ENCODE measurements around the gene FAM110C.
"Not testable (repeated sequence)": the region's sequence is repeated elsewhere in the genome, so short reads cannot be mapped to it uniquely, and the experiment has no call there.

Gene FAM110C

GRCh38 chr2:19505-19904 is 26.8 kb downstream of the FAM110C start:
- Histone ChIP-seq H4K8ac (ENCODE audit: low read depth, low read length) (no peak overlapping the region), H3K18ac (ENCODE audit: low read length) (no peak overlapping the region), H2AK5ac (ENCODE audit: low read depth, low read length) (no peak overlapping the region), H3K79me1 (ENCODE audit: low read depth, low read length) (no peaks in the 10 kb centered on the region), H3K36me3 (replicated peaks in 1 of 2; ENCODE audit: control insufficient read depth in 2 of 2, insufficient read depth in 2 of 2, low read length in 2 of 2) (no peaks in the 10 kb centered on the region), H2BK12ac (ENCODE audit: low read length) (no peak overlapping the region), H3K4me1 (ENCODE audit: control insufficient read depth in 2 of 2, insufficient read depth in 1 of 2, low read depth in 1 of 2, low read length in 2 of 2) (no peaks in the 10 kb centered on the region), H2BK15ac (ENCODE audit: low read length) (no peak overlapping the region), H3K9ac (ENCODE audit: low read depth, low read length, poor library complexity) (no peak overlapping the region), H3K14ac (ENCODE audit: low read length) (no peak overlapping the region), H3K4me2 (ENCODE audit: insufficient read depth, low read length, poor library complexity, severe bottlenecking) (no peak overlapping the region), H3K23ac (ENCODE audit: low read depth, low read length, poor library complexity) (no peak overlapping the region), H3K27ac (replicated peaks; ENCODE audit: low read length) (no peak overlapping the region), H4K91ac (ENCODE audit: low read depth, low read length, poor library complexity) (no peak overlapping the region), H3K9me3 (replicated peaks in 1 of 2; ENCODE audit: control insufficient read depth in 2 of 2, insufficient read depth in 1 of 2, low read depth in 1 of 2, low read length in 2 of 2) (no peaks in the 10 kb centered on the region), H3K4me3 (ENCODE audit: low read length in 2 of 2) (no peak overlapping the region), H2BK120ac (ENCODE audit: low read depth, low read length) (no peak overlapping the region), H3K27me3 (ENCODE audit: control insufficient read depth in 3 of 3, insufficient read depth in 3 of 3, low read depth in 1 of 3, low read length in 3 of 3) (no peaks in the 10 kb centered on the region), H2BK5ac (ENCODE audit: low read length) (no peak overlapping the region), H2AFZ (ENCODE audit: low read length) (peak overlapping the region; percentile 22), H3K4ac (ENCODE audit: low read length) (no peak overlapping the region)
- DNase-seq (ENCODE audit: low spot score) = no peak
- no CpG with 5 or more reads among the region's 5 CpGs for WGBS, 2 donors (ENCODE audit: extremely low coverage in 2 of 2, insufficient read length in 2 of 2, insufficient replicate concordance in 1 of 2)

GRCh38 chr2:18402-19271 is 27.7 kb downstream of the FAM110C start:
- DNase-seq (ENCODE audit: low spot score) = no peak
- Histone ChIP-seq H3K79me1 (ENCODE audit: low read depth, low read length) (no peaks in the 10 kb centered on the region), H4K91ac (ENCODE audit: low read depth, low read length, poor library complexity) (no peak overlapping the region), H3K23ac (ENCODE audit: low read depth, low read length, poor library complexity) (no peak overlapping the region), H3K4ac (ENCODE audit: low read length) (no peak overlapping the region), H3K4me3 (ENCODE audit: low read length in 2 of 2) (no peak overlapping the region), H3K27me3 (ENCODE audit: control insufficient read depth in 3 of 3, insufficient read depth in 3 of 3, low read depth in 1 of 3, low read length in 3 of 3) (no peaks in the 10 kb centered on the region), H3K9me3 (replicated peaks in 1 of 2; ENCODE audit: control insufficient read depth in 2 of 2, insufficient read depth in 1 of 2, low read depth in 1 of 2, low read length in 2 of 2) (no peaks in the 10 kb centered on the region), H2BK12ac (ENCODE audit: low read length) (no peak overlapping the region), H3K18ac (ENCODE audit: low read length) (no peak overlapping the region), H4K8ac (ENCODE audit: low read depth, low read length) (no peak overlapping the region), H2BK120ac (ENCODE audit: low read depth, low read length) (no peak overlapping the region), H2AFZ (ENCODE audit: low read length) (no peak overlapping the region), H3K36me3 (replicated peaks in 1 of 2; ENCODE audit: control insufficient read depth in 2 of 2, insufficient read depth in 2 of 2, low read length in 2 of 2) (no peaks in the 10 kb centered on the region), H3K4me2 (ENCODE audit: insufficient read depth, low read length, poor library complexity, severe bottlenecking) (no peak overlapping the region), H3K27ac (replicated peaks; ENCODE audit: low read length) (no peak overlapping the region), H2BK5ac (ENCODE audit: low read length) (no peak overlapping the region), H2AK5ac (ENCODE audit: low read depth, low read length) (no peak overlapping the region), H3K9ac (ENCODE audit: low read depth, low read length, poor library complexity) (no peak overlapping the region), H3K4me1 (ENCODE audit: control insufficient read depth in 2 of 2, insufficient read depth in 1 of 2, low read depth in 1 of 2, low read length in 2 of 2) (no peaks in the 10 kb centered on the region), H2BK15ac (ENCODE audit: low read length) (no peak overlapping the region), H3K14ac (ENCODE audit: low read length) (no peak overlapping the region)
- WGBS, 2 donors (ENCODE audit: extremely low coverage in 2 of 2, insufficient read length in 2 of 2, insufficient replicate concordance in 1 of 2) = no CpG with 5 or more reads among the region's 14 CpGs

DNA sequence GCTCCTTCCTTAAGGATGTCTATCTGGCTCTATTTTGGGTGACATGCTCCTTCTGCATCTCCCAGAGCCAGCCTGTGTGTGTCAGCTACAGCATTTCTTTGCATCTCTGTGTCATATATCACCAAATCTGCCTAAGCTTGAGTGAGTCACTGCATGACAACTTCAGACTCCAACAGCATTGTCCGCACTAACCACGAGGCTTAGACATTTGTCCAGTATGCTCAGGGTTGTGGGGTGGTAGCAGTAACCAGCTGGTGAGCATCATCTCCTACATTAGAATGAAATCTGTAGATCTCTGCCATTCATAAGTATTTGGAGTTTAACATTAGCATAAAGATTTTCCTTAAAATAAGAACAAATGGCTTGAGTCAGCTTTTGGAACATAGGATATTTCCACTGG is 30.4 kb downstream of the FAM110C start:
- H2BK120ac ChIP-seq (ENCODE audit: low read depth, low read length); DNase-seq (ENCODE audit: low spot score); H3K36me3 ChIP-seq (replicated peaks in 1 of 2; ENCODE audit: control insufficient read depth in 2 of 2, insufficient read depth in 2 of 2, low read length in 2 of 2); H3K79me1 ChIP-seq (ENCODE audit: low read depth, low read length); H3K4me3 ChIP-seq (ENCODE audit: low read length in 2 of 2); H2BK15ac ChIP-seq (ENCODE audit: low read length); H2BK5ac ChIP-seq (ENCODE audit: low read length); H2BK12ac ChIP-seq (ENCODE audit: low read length); H3K23ac ChIP-seq (ENCODE audit: low read depth, low read length, poor library complexity); H3K4me1 ChIP-seq (ENCODE audit: control insufficient read depth in 2 of 2, insufficient read depth in 1 of 2, low read depth in 1 of 2, low read length in 2 of 2); H3K4me2 ChIP-seq (ENCODE audit: insufficient read depth, low read length, poor library complexity, severe bottlenecking); H2AFZ ChIP-seq (ENCODE audit: low read length); H3K9ac ChIP-seq (ENCODE audit: low read depth, low read length, poor library complexity); H4K8ac ChIP-seq (ENCODE audit: low read depth, low read length); H3K4ac ChIP-seq (ENCODE audit: low read length); H3K18ac ChIP-seq (ENCODE audit: low read length); H3K27ac ChIP-seq (replicated peaks; ENCODE audit: low read length); H3K14ac ChIP-seq (ENCODE audit: low read length); H3K27me3 ChIP-seq (ENCODE audit: control insufficient read depth in 3 of 3, insufficient read depth in 3 of 3, low read depth in 1 of 3, low read length in 3 of 3); H2AK5ac ChIP-seq (ENCODE audit: low read depth, low read length); H3K9me3 ChIP-seq (replicated peaks in 1 of 2; ENCODE audit: control insufficient read depth in 2 of 2, insufficient read depth in 1 of 2, low read depth in 1 of 2, low read length in 2 of 2); H4K91ac ChIP-seq (ENCODE audit: low read depth, low read length, poor library complexity): not testable (repeated sequence)
- no CpG with 5 or more reads among the region's 2 CpGs for WGBS, 2 donors (ENCODE audit: extremely low coverage in 2 of 2, insufficient read length in 2 of 2, insufficient replicate concordance in 1 of 2)

- H3K4ac ChIP-seq (ENCODE audit: low read length) = no peak overlapping the region
- H3K9me3 ChIP-seq (replicated peaks in 1 of 2; ENCODE audit: control insufficient read depth in 2 of 2, insufficient read depth in 1 of 2, low read depth in 1 of 2, low read length in 2 of 2) = peaks cover 0 to 8% of the 10 kb centered on the region in 2 donors
- H3K4me3 ChIP-seq (ENCODE audit: low read length in 2 of 2) = peak overlapping the region; percentile 60 to 74
- no peak overlapping the region for H4K91ac ChIP-seq (ENCODE audit: low read depth, low read length, poor library complexity)
- peak overlapping the region; percentile 85 for H3K23ac ChIP-seq (ENCODE audit: low read depth, low read length, poor library complexity)
- no peak overlapping the region for H3K9ac ChIP-seq (ENCODE audit: low read depth, low read length, poor library complexity)
- DNase-seq (ENCODE audit: low spot score) = peak; percentile 80
- no peak overlapping the region for H3K27ac ChIP-seq (replicated peaks; ENCODE audit: low read length)
- H3K18ac ChIP-seq (ENCODE audit: low read length) = no peak overlapping the region
- no CpG with 5 or more reads among the region's 54 CpGs for WGBS, 2 donors (ENCODE audit: extremely low coverage in 2 of 2, insufficient read length in 2 of 2, insufficient replicate concordance in 1 of 2)
- H3K36me3 ChIP-seq (replicated peaks in 1 of 2; ENCODE audit: control insufficient read depth in 2 of 2, insufficient read depth in 2 of 2, low read length in 2 of 2) = no peaks in the 10 kb centered on the region
- no peaks in the 10 kb centered on the region for H3K79me1 ChIP-seq (ENCODE audit: low read depth, low read length)
- peak overlapping the region; percentile 95 for H2AFZ ChIP-seq (ENCODE audit: low read length)
- no peak overlapping the region for H2BK120ac ChIP-seq (ENCODE audit: low read depth, low read length)
- H2BK15ac ChIP-seq (ENCODE audit: low read length) = no peak overlapping the region
- H3K4me1 ChIP-seq (ENCODE audit: control insufficient read depth in 2 of 2, insufficient read depth in 1 of 2, low read depth in 1 of 2, low read length in 2 of 2) = no peaks in the 10 kb centered on the region
- H3K27me3 ChIP-seq (ENCODE audit: control insufficient read depth in 3 of 3, insufficient read depth in 3 of 3, low read depth in 1 of 3, low read length in 3 of 3) = no peaks in the 10 kb centered on the region
- H3K4me2 ChIP-seq (ENCODE audit: insufficient read depth, low read length, poor library complexity, severe bottlenecking) = no peak overlapping the region
- H3K14ac ChIP-seq (ENCODE audit: low read length) = no peak overlapping the region
- no peak overlapping the region for H4K8ac ChIP-seq (ENCODE audit: low read depth, low read length)
- no peak overlapping the region for H2AK5ac ChIP-seq (ENCODE audit: low read depth, low read length)
- no peak overlapping the region for H2BK5ac ChIP-seq (ENCODE audit: low read length)
- H2BK12ac ChIP-seq (ENCODE audit: low read length) = no peak overlapping the region
These were observed 34.9 kb downstream of the FAM110C start for GRCh38 chr2:11248-11941.
